CD14-positive monocyte (primary cell): ENCODE data around the gene RNF157. TPM values are rescaled to one million over a fixed set of nuclear protein-coding genes. Genes with fewer than 3 reads are reported as not detected.

Experiments
- DNase-seq, 3 donors: peaks; one replicate each; pipeline ENCODE4 v3.0.0-alpha.2; 2011 to 2022
- H2AFZ ChIP-seq: 2 replicates; pipeline ENCODE4 v1.6.0; 2012; ENCODE audit warnings: mild to moderate bottlenecking, low read depth, low read length, inconsistent platforms; ENCODE audit not compliant: insufficient read depth, poor library complexity, severe bottlenecking
- H3K27ac ChIP-seq, 2 donors: 1 replicate in 1 of 2; 2 replicates in 1 of 2; pipeline ENCODE4 v1.5.1; 2012 to 2013; ENCODE audit warnings: low read length in 2 of 2, control low read depth in 1 of 2, inconsistent platforms in 1 of 2, low read depth in 1 of 2, mild to moderate bottlenecking in 1 of 2
- H3K27me3 ChIP-seq, 2 donors: one replicate each; pipeline versions ENCODE4 v1.6.0 to v1.6.1; 2011 to 2013; ENCODE audit warnings: low read length in 2 of 2; ENCODE audit not compliant: control insufficient read depth in 2 of 2, insufficient read depth in 2 of 2
- H3K36me3 ChIP-seq, 2 donors: replicated peaks in 1 of 2; 1 replicate in 1 of 2; 2 replicates in 1 of 2; pipeline versions ENCODE4 v1.5.1 to v1.6.1; 2012 to 2013; ENCODE audit warnings: low read length in 2 of 2, control low read depth in 1 of 2, inconsistent platforms in 1 of 2, mild to moderate bottlenecking in 1 of 2; ENCODE audit not compliant: insufficient read depth in 2 of 2, control insufficient read depth in 1 of 2
- H3K4me1 ChIP-seq, 2 donors: 1 replicate in 1 of 2; 2 replicates in 1 of 2; pipeline versions ENCODE4 v1.5.1 to v1.6.1; 2012 to 2013; ENCODE audit warnings: low read length in 2 of 2, control low read depth in 1 of 2, inconsistent platforms in 1 of 2, mild to moderate bottlenecking in 1 of 2, moderate library complexity in 1 of 2; ENCODE audit not compliant: insufficient read depth in 2 of 2, control insufficient read depth in 1 of 2
- H3K4me2 ChIP-seq: replicated peaks from 2 replicates; pipeline ENCODE3; 2012; ENCODE audit warnings: low read length, moderate library complexity, mild to moderate bottlenecking; ENCODE audit not compliant: poor library complexity, severe bottlenecking; ENCODE audit errors: extremely low read depth
- H3K4me3 ChIP-seq, 3 experiments: fragments of 200-600 bp in 1 of 3; sonication (generic) in 1 of 3; replicated peaks in 1 of 3; 1 replicate in 2 of 3; 2 replicates in 1 of 3; pipeline ENCODE4 v1.5.1; 2011 to 2013; ENCODE audit warnings: low read length in 3 of 3, mild to moderate bottlenecking in 3 of 3, control low read depth in 2 of 3, low read depth in 2 of 3, inconsistent platforms in 1 of 3, moderate library complexity in 1 of 3
- H3K79me2 ChIP-seq: 2 replicates; pipeline ENCODE4 v1.6.0; 2012; ENCODE audit warnings: mild to moderate bottlenecking, control low read depth, inconsistent platforms, low read length, moderate library complexity; ENCODE audit not compliant: insufficient read depth
- H3K9ac ChIP-seq: 2 replicates; pipeline ENCODE4 v1.6.0; 2017; ENCODE audit warnings: low read length, mild to moderate bottlenecking; ENCODE audit not compliant: insufficient read depth, poor library complexity, severe bottlenecking
- H3K9me3 ChIP-seq, 2 donors: replicated peaks in 1 of 2; 1 replicate in 1 of 2; 2 replicates in 1 of 2; pipeline versions ENCODE4 v1.5.1 to v1.6.1; 2012 to 2013; ENCODE audit warnings: low read length in 2 of 2, control low read depth in 1 of 2; ENCODE audit not compliant: control insufficient read depth in 1 of 2, insufficient read depth in 1 of 2
- H4K20me1 ChIP-seq: 2 replicates; pipeline ENCODE4 v1.6.0; 2012; ENCODE audit warnings: mild to moderate bottlenecking, low read length, control low read depth, moderate library complexity; ENCODE audit not compliant: insufficient read depth
- H3K27ac Mint-ChIP-seq, 7 donors: one replicate each; pipeline ENCODE4 v1.8.0; 2020; ENCODE audit warnings: mild to moderate bottlenecking in 7 of 7, mixed read lengths in 7 of 7, moderate library complexity in 6 of 7, inconsistent platforms in 2 of 7
- H3K27me3 Mint-ChIP-seq, 3 donors: one replicate each; pipeline ENCODE4 v1.8.0; 2021 to 2022; ENCODE audit warnings: low read depth in 3 of 3, mild to moderate bottlenecking in 3 of 3, mixed read lengths in 3 of 3, moderate library complexity in 3 of 3, inconsistent platforms in 1 of 3
- H3K36me3 Mint-ChIP-seq, 2 donors: one replicate each; pipeline ENCODE4 v1.8.0; 2020; ENCODE audit warnings: mixed read lengths in 2 of 2, inconsistent platforms in 1 of 2, mild to moderate bottlenecking in 1 of 2
- H3K4me1 Mint-ChIP-seq: one replicate; pipeline ENCODE4 v1.8.0; 2020; ENCODE audit warnings: mild to moderate bottlenecking, mixed read lengths
- H3K4me3 Mint-ChIP-seq, 2 donors: one replicate each; pipeline ENCODE4 v1.8.0; 2020; ENCODE audit warnings: mild to moderate bottlenecking in 2 of 2, mixed read lengths in 2 of 2, moderate library complexity in 1 of 2
- H3K9me3 Mint-ChIP-seq, 7 donors: one replicate each; pipeline ENCODE4 v1.8.0; 2020 to 2022; ENCODE audit warnings: mixed read lengths in 7 of 7, mild to moderate bottlenecking in 6 of 7, moderate library complexity in 6 of 7, inconsistent platforms in 2 of 7
- WGBS: methylation state at CpG from one replicate; pipeline ENCODE4 v1.1.5; 2013; ENCODE audit warnings: missing lambda C conversion rate; ENCODE audit not compliant: insufficient coverage; 5-methylcytosine and 5-hydroxymethylcytosine counted together
- intact Hi-C, 2 donors: fragments of 100-400 bp; cut with micrococcal nuclease; formaldehyde crosslinking; loops; one replicate each; pipeline versions ENCODE4 v1.15.0 to v1.15.1; 2023
- polyA plus RNA-seq, 3 donors: library from polyadenylated mRNA; depleted of rRNA in 1 of 3; unstranded in 2 of 3; stranded (reverse) in 1 of 3; fragments of 300-500 nt in 2 of 3; fragments of >200 nt in 1 of 3; fragmentation: Illumina TruSeq in 2 of 3; gene quantifications; 1 replicate in 2 of 3; 2 replicates in 1 of 3; pipeline ENCODE4 v1.2.3, GENCODE V29; 2012 to 2021
- TF ChIP-seq, protein P1 (sequence below): fragments of 200-600 bp; IDR thresholded peaks from one replicate; pipeline ENCODE4 v1.8.0; 2022; ENCODE audit warnings: antibody characterized with exemption, mild to moderate bottlenecking

The RNF157 gene
- polyA plus RNA-seq, 3 donors: 0.03 TPM; not detected in 2

- Histone ChIP-seq H3K4me3 (no peak overlapping the region), H3K27me3 (no peaks in the 10 kb centered on the region), H3K9me3 (no peaks in the 10 kb centered on the region), H2AFZ (no peak overlapping the region), H3K36me3 (no peaks in the 10 kb centered on the region), H3K79me2 (no peaks in the 10 kb centered on the region), H3K9ac (no peak overlapping the region), H3K4me2 (no peak overlapping the region), H3K4me1 (peaks cover 20 to 22% of the 10 kb centered on the region in 2 donors), H3K27ac (no peak overlapping the region), H4K20me1 (no peaks in the 10 kb centered on the region)
- Mint-ChIP-seq H3K27ac (no peak overlapping the region), H3K36me3 (no peaks in the 10 kb centered on the region), H3K9me3 (no peaks in the 10 kb centered on the region), H3K4me3 (no peak overlapping the region), H3K4me1 (peaks cover 24% of the 10 kb centered on the region), H3K27me3 (peaks cover 0 to 2% (median 0%) of the 10 kb centered on the region in 3 donors)
- TF ChIP-seq, protein P1, sequence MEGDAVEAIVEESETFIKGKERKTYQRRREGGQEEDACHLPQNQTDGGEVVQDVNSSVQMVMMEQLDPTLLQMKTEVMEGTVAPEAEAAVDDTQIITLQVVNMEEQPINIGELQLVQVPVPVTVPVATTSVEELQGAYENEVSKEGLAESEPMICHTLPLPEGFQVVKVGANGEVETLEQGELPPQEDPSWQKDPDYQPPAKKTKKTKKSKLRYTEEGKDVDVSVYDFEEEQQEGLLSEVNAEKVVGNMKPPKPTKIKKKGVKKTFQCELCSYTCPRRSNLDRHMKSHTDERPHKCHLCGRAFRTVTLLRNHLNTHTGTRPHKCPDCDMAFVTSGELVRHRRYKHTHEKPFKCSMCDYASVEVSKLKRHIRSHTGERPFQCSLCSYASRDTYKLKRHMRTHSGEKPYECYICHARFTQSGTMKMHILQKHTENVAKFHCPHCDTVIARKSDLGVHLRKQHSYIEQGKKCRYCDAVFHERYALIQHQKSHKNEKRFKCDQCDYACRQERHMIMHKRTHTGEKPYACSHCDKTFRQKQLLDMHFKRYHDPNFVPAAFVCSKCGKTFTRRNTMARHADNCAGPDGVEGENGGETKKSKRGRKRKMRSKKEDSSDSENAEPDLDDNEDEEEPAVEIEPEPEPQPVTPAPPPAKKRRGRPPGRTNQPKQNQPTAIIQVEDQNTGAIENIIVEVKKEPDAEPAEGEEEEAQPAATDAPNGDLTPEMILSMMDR: no peak
- 89% methylated on average over 10 of the region's 10 CpGs for WGBS
- DNase-seq: no peak
- intact Hi-C loops: no loop called here
These were observed 91.1 kb downstream of the RNF157 start for GRCh38 chr17:76149214-76149613.

GRCh38 chr17:76148015-76148326, 92.3 kb downstream of the RNF157 start:
- no peak overlapping the region for H3K4me2 ChIP-seq
- no peak overlapping the region for H2AFZ ChIP-seq
- no peak overlapping the region for H3K9ac ChIP-seq
- Mint-ChIP-seq H3K27ac (no peak overlapping the region), H3K27me3 (peaks cover 0 to 2% (median 1%) of the 10 kb centered on the region in 3 donors), H3K9me3 (peaks cover 0 to 2% (median 0%) of the 10 kb centered on the region in 7 donors), H3K36me3 (no peaks in the 10 kb centered on the region), H3K4me3 (no peak overlapping the region), H3K4me1 (peaks cover 35% of the 10 kb centered on the region)
- no peak overlapping the region for H3K4me3 ChIP-seq
- H3K4me1 ChIP-seq: peaks cover 32 to 34% of the 10 kb centered on the region in 2 donors
- no peaks in the 10 kb centered on the region for H3K36me3 ChIP-seq
- H3K27me3 ChIP-seq: no peaks in the 10 kb centered on the region
- H3K79me2 ChIP-seq: no peaks in the 10 kb centered on the region
- TF ChIP-seq, protein P1: peak; percentile 15
- no peak overlapping the region for H3K27ac ChIP-seq
- intact Hi-C loops: no loop called here
- no peaks in the 10 kb centered on the region for H4K20me1 ChIP-seq
- no peak for DNase-seq
- no peaks in the 10 kb centered on the region for H3K9me3 ChIP-seq
- 60% methylated on average over 1 of the region's 1 CpG for WGBS
